ENCODE data around the gene AP3D1. TPM values are rescaled to one million over a fixed set of nuclear protein-coding genes. Genes with fewer than 3 reads are reported as not detected.
A peak's percentile ranks its signal among the peaks of the same experiment; 100 is the strongest.
"Not testable (repeated sequence)": the region's sequence is repeated elsewhere in the genome, so short reads cannot be mapped to it uniquely, and the experiment has no call there.

The AP3D1 gene
- 100 to 1,000 TPM in 1 of 10 donors, 10 to 100 TPM in 9; 68.4 to 168 (median 81.9) TPM for total RNA-seq
- polyA plus RNA-seq, result 10 to 100 TPM; 63.9 to 95.1 TPM
- long read RNA-seq, donor 1, full-length matches to known transcripts, result 41 of 264 reads
- long read RNA-seq, donor 1, partial matches to known transcripts, result 197 of 264 reads
- long read RNA-seq, donor 1, other reads (novel, unspliced or antisense), result 26 of 264 reads
- long read RNA-seq, donor 2, full-length matches to known transcripts, result 28 of 231 reads
- long read RNA-seq, donor 2, partial matches to known transcripts, result 171 of 231 reads
- long read RNA-seq, donor 2, other reads (novel, unspliced or antisense), result 32 of 231 reads
- long read RNA-seq, donor 3, full-length matches to known transcripts, result 112 of 496 reads
- long read RNA-seq, donor 3, partial matches to known transcripts, result 340 of 496 reads
- long read RNA-seq, donor 3, other reads (novel, unspliced or antisense), result 44 of 496 reads

DNA sequence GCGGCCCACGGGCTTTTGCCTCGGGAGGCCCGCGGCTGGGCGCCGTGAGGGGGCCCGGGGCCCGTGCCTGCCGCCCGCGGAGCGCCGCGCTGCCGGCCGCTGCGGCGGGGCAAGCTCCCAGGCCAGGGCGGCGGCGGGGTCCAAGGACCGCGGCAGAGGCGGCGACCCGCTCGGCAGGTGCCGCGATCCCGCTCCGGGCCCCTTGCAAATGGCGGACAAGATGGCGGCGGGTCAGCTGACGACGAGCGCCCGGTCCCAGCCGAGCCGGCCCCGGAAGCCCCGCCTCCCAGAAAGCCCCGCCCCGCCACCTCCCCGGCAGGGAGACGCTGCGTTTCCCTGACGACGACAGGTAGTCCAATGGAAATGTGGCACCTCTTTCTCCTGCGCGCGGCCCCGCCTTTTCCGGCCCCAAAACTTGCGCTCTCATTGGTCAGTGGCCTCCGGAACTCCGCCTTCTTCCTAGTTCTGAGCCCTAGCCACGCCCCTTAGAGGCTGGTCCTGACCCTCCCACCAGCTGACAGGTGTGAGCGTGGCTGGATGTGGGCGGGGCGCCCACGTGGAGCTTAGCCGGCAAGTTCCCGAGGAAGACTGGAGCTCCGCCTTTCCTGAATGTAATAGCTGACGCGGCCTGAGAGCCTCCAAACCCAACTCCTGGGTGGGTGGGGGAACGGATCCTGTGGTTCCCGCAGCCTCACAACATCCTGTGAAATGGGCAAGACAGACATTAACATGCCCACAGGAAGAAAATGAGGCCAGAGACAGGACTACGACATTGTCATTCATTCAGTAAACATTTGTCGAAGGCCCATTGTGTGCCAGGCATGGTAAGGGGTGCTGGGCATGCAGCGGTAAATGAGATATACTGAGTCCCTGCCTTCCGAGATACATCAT lies at the start of gene AP3D1:
TSS of gene AP3D1 (minus strand) at position 228 of the 891 bp plus-strand sequence. CDS start 232 bp downstream, outside the sequence.
- H3K4me3 ChIP-seq, result peak within 1 kb of the TSS; percentile 71 to 100 (median 95)
- DNase-seq, result peak; percentile 99 to 100
- TF ChIP-seq, protein P1, sequence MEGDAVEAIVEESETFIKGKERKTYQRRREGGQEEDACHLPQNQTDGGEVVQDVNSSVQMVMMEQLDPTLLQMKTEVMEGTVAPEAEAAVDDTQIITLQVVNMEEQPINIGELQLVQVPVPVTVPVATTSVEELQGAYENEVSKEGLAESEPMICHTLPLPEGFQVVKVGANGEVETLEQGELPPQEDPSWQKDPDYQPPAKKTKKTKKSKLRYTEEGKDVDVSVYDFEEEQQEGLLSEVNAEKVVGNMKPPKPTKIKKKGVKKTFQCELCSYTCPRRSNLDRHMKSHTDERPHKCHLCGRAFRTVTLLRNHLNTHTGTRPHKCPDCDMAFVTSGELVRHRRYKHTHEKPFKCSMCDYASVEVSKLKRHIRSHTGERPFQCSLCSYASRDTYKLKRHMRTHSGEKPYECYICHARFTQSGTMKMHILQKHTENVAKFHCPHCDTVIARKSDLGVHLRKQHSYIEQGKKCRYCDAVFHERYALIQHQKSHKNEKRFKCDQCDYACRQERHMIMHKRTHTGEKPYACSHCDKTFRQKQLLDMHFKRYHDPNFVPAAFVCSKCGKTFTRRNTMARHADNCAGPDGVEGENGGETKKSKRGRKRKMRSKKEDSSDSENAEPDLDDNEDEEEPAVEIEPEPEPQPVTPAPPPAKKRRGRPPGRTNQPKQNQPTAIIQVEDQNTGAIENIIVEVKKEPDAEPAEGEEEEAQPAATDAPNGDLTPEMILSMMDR (IDR thresholded peaks at IDR 0.05), result no peak
- WGBS, 2 donors, result 2% methylated on average over 74 of the region's 74 CpGs
- peaks cover 8 to 47% (median 39%) of the 10 kb centered on the region in 9 donors for H3K4me1 ChIP-seq
- no peaks in the 10 kb centered on the region for H3K27me3 ChIP-seq
- intact Hi-C loops (cut with DNase I), result loop anchor here in 7 of 10 donors (1.0 to 10.0 kb wide), 7 partner anchors 54 to 243 kb away; partner anchors contain the start of genes PLEKHJ1 (in 3 of the 7), SF3A2 (in 3 of the 7), IZUMO4 (in 2 of the 7) and MOB3A (in 2 of the 7)
- ATAC-seq, result peak; percentile 97 to 98 (median 98)
- no peaks in the 10 kb centered on the region for H3K9me3 ChIP-seq
- H3K36me3 ChIP-seq, result peaks cover 0 to 14% (median 0%) of the 10 kb centered on the region in 9 donors
- peak within 1 kb of the TSS; percentile 76 to 95 (median 90) for H3K27ac ChIP-seq

DNA sequence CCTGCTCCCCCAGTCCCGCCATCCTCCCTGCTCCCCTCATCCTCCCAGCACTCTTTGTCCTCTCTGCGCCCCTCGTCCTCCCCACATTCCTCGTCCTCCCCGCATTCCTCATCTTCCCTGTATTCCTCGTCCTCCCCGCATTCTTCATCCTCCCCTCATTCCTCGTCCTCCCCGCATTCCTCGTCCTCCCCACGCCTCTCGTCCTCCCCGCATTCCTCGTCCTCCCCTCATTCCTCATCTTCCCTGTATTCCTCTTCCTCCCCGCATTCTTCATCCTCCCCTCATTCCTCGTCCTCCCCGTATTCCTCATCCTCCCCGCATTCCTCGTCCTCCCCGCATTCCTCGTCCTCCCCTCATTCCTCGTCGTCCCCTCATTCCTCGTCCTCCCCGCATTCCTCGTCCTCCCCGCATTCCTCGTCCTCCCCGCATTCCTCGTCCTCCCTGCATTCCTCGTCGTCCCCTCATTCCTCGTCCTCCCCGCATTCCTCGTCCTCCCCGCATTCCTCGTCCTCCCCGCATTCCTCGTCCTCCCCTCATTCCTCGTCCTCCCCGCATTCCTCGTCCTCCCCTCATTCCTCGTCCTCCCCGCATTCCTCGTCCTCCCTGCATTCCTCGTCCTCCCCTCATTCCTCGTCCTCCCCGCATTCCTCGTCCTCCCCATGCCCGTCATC lies 49.4 kb upstream of the AP3D1 start:
- H3K27ac ChIP-seq; intact Hi-C loops (cut with DNase I); DNase-seq; H3K27me3 ChIP-seq; ATAC-seq; H3K4me1 ChIP-seq; H3K4me3 ChIP-seq; H3K9me3 ChIP-seq: not testable (repeated sequence)
- peaks cover 0 to 84% (median 0%) of the 10 kb centered on the region in 9 donors for H3K36me3 ChIP-seq
- WGBS, 2 donors, result 97% methylated on average over 49 to 50 of the region's 50 CpGs

DNA sequence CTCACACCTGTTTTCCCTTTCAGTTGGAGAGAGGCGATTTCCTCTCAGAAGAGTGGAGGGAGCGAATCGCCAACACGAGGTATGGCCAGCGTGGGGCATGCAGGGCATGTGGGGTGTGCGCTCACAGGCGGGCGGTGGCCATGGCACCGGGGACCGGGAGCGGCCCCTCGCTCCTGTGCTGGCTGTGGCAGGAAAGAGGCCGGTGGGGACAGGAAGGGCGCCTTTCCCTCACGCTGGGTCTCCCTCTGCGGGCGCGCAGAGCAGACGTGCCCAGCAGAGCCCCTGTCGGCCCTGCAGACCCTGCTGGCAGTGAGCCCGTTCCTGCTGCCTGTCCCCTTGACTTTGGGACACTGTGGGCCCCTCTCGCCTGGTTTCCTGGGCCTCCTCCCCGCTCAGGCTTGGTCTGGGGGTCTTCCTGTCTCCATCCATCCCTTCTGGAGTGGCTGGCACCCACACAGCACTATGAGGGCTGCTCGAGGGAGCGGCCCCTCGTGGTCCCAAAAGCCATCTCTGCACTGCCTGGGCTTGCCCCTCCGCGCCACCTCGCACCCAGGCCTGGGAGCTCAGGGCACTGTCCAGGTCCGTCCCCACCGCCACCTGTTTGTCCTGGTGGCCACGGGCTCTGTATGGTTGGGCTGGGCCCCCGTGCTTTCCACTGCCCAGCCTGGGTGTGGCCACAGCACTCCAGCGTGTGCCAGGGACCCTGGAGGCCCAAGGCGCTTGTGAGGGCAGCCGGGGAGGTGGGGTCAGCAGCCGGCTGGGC lies 48.7 kb upstream of the AP3D1 start:
- intact Hi-C loops (cut with DNase I), result loop anchor here in 1 of 10 donors (5.0 kb wide), 1 partner anchor 43 kb away; no protein-coding TSS in a partner anchor
- H3K27ac ChIP-seq, result no peak overlapping the region

More for the DNA sequence above, 48.7 kb upstream of the AP3D1 start:
- TF ChIP-seq, protein P1 (IDR thresholded peaks at IDR 0.05), result no peak
- Histone ChIP-seq H3K4me1 (peaks cover 0 to 9% (median 0%) of the 10 kb centered on the region in 9 donors), H3K36me3 (peaks cover 0 to 84% (median 0%) of the 10 kb centered on the region in 9 donors), H3K4me3 (no peak overlapping the region), H3K27me3 (no peaks in the 10 kb centered on the region), H3K9me3 (no peaks in the 10 kb centered on the region)
- 90 to 91% methylated on average over 37 of the region's 37 CpGs for WGBS, 2 donors
- DNase-seq (no peak), ATAC-seq (peak in 1 of 8 donors; percentile 7)

All from heart right ventricle (tissue), 16 donors.